Measurements from ENCODE around the gene KCNQ5.

DNA sequence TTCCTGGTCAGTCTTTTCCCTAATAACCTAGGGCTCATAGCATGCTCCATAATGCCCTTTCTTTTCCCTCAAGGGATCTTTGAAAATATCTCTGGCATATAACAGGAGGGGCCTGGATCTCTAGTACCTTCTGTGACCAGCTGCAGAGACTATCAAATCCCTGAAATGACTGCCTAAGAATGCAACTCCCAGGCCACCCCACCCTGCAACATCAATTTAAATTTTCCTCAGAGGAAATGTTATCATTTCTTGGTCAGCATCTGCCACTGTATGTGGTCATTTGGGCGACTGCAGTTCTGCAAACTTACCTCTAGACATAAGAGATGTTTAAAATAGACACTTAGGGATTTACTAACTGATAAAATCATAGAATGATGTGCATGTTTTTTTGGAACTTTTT lies 200.2 kb downstream of the KCNQ5 start:
- TF ChIP-seq POLR2AphosphoS5 (IDR thresholded peaks at IDR 0.05) (no peak), POLR2A (IDR thresholded peaks at IDR 0.05) (no peak)
- TF ChIP-seq, protein P1, sequence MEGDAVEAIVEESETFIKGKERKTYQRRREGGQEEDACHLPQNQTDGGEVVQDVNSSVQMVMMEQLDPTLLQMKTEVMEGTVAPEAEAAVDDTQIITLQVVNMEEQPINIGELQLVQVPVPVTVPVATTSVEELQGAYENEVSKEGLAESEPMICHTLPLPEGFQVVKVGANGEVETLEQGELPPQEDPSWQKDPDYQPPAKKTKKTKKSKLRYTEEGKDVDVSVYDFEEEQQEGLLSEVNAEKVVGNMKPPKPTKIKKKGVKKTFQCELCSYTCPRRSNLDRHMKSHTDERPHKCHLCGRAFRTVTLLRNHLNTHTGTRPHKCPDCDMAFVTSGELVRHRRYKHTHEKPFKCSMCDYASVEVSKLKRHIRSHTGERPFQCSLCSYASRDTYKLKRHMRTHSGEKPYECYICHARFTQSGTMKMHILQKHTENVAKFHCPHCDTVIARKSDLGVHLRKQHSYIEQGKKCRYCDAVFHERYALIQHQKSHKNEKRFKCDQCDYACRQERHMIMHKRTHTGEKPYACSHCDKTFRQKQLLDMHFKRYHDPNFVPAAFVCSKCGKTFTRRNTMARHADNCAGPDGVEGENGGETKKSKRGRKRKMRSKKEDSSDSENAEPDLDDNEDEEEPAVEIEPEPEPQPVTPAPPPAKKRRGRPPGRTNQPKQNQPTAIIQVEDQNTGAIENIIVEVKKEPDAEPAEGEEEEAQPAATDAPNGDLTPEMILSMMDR (IDR thresholded peaks at IDR 0.05) = no peak

Measured in transverse colon (tissue), 4 donors.